ENCODE measurements around the gene MIEN1. TPM values are rescaled to one million over a fixed set of nuclear protein-coding genes. Genes with fewer than 3 reads are reported as not detected.

The MIEN1 gene
- total and polyA plus RNA-seq, 2 of the 13 experiments (the other 11 are each of a cell fraction or from before 2014, with no cell fraction given) = 40.6 to 56.6 TPM

GRCh38 chr17:39740357-39741111 lies 10.2 kb upstream of the MIEN1 start (continued):
- TF ChIP-seq HNF1B (CRISPR knock-in tag; IDR thresholded peaks at IDR 0.05) (peak; percentile 85), SOX6 (IDR thresholded peaks at IDR 0.05) (no peak), SOX6 (CRISPR knock-in tag; IDR thresholded peaks at IDR 0.05) (no peak), ZNF574 (CRISPR knock-in tag; IDR thresholded peaks at IDR 0.05) (no peak), STAT5B (CRISPR knock-in tag; IDR thresholded peaks at IDR 0.05) (no peak), ZBTB7A (CRISPR knock-in tag; IDR thresholded peaks at IDR 0.05) (no peak; the same call in 1 of the 2 replicates), TFAP4 (IDR thresholded peaks at IDR 0.05; ENCODE audit: borderline replicate concordance, low read depth) (peak; percentile 76; the same call in 1 of the 2 replicates), MLLT10 (CRISPR knock-in tag; IDR thresholded peaks at IDR 0.05) (no peak), ZGPAT (CRISPR knock-in tag; IDR thresholded peaks at IDR 0.05) (peak; percentile 53; the same call in 1 of the 2 replicates), CEBPB (IDR thresholded peaks at IDR 0.05; ENCODE audit: borderline replicate concordance, low read depth, low read length) (no peak), PCBP2 (optimal IDR thresholded peaks at IDR 0.05; ENCODE audit: low read depth, low read length, poor library complexity, severe bottlenecking) (no peak), ZNF205 (CRISPR knock-in tag; IDR thresholded peaks at IDR 0.05) (no peak), XBP1 (CRISPR knock-in tag; IDR thresholded peaks at IDR 0.05) (no peak), NR1H2 (CRISPR knock-in tag; IDR thresholded peaks at IDR 0.05; ENCODE audit: borderline replicate concordance, low read depth) (no peak), SALL2 (CRISPR knock-in tag; IDR thresholded peaks at IDR 0.05) (no peak), GFI1 (CRISPR knock-in tag; IDR thresholded peaks at IDR 0.05; ENCODE audit: borderline replicate concordance) (peak; percentile 74), PRPF4 (IDR thresholded peaks at IDR 0.05; ENCODE audit: low read depth, low read length, poor library complexity, severe bottlenecking) (peak; percentile 97), STAG1 (CRISPR knock-in tag; IDR thresholded peaks at IDR 0.05) (peak; percentile 5; the same call in 1 of the 2 replicates), ZNF678 (CRISPR knock-in tag; IDR thresholded peaks at IDR 0.05) (no peak), NAIF1 (CRISPR knock-in tag; IDR thresholded peaks at IDR 0.05; ENCODE audit: borderline replicate concordance) (no peak; the same call in 1 of the 2 replicates), IRF2 (CRISPR knock-in tag; IDR thresholded peaks at IDR 0.05) (peak; percentile 80), ZNF207 (IDR thresholded peaks at IDR 0.05; ENCODE audit: borderline replicate concordance) (no peak), ZMYM3 (CRISPR knock-in tag; IDR thresholded peaks at IDR 0.05) (peak; percentile 9; the same call in 1 of the 2 replicates), ZNF598 (CRISPR knock-in tag; IDR thresholded peaks at IDR 0.05; ENCODE audit: borderline replicate concordance) (no peak), SCMH1 (CRISPR knock-in tag; IDR thresholded peaks at IDR 0.05; ENCODE audit: borderline replicate concordance) (no peak)

All from HepG2 (cell line).